OCI-LY7 (cell line): ENCODE measurements around the gene INHA.

Experiments
- CTCF ChIP-seq: fragments of 200-600 bp; sonication (generic); conservative IDR thresholded peaks from 2 replicates; pipeline ENCODE4 v1.5.1; 2014; ENCODE audit warnings: mild to moderate bottlenecking, antibody characterized with exemption, low read length, moderate library complexity, mixed read lengths
- EZH2phosphoT487 ChIP-seq: fragments of 200-600 bp; sonication (generic); IDR thresholded peaks from 2 replicates; pipeline ENCODE4 v1.6.1; 2018; ENCODE audit warnings: low read depth, borderline replicate concordance, mild to moderate bottlenecking, mixed run types, antibody characterized with exemption, low read length, moderate library complexity, mixed read lengths

GRCh38 chr2:219570924-219571310 lies 1.2 kb upstream of the INHA start:
- TF ChIP-seq EZH2phosphoT487 (no peak), CTCF (no peak)
